Stimulated activated CD8-positive, alpha-beta memory T cell treated with anti-CD3 and anti-CD28 coated beads, Interleukin-4, amount 100 ng/mL, for 1 hour (primary cell): ENCODE data around the gene MRPL55.

ENCODE experiments used
- DNase-seq, 2 donors: peaks; one replicate each; pipeline ENCODE4 v3.0.0-alpha.2; 2020; ENCODE audit warnings: low read depth in 2 of 2, low spot score in 1 of 2

The MRPL55 gene

DNA sequence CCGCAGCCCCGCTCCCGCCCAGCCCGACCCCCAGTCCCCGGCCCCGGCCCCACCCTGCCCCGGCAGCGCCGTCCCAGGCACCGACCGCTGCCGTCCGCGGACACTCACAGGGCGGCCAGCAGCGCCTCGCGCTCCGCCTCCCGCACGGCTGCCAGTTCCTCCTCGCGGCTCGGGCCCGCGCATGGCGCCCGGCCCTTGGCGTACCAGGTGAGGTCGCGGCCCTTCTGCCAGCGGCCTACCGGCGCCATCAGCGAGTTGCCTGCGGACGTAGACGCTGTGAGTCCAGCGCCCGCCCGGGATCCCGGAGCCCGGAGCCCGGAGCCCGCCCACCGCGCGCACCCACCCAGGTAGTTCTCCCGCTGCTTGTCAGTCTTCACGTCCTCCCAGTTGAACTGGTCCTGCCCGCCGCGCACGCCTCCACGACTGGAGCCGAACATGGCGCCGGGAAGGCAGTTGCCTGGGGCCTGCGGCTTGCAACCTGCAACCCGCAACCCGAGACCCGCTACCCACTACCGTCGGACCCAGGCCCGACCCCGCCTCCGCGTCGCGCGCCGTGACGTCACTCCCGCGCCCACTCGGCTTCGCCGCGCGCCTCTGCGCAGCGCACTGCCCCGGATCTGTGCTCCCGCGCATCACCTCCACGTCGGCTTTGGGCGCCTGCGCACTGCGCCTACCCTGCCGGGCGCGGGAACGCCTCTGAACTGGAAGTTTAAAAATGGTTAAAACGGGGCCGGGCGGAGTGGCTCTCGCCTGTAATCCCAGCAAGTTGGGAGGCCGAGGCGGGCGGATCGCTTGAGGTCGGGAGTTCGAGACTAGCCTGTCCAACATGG, 6.1 kb downstream of the MRPL55 start, which contains the start of gene C1orf35:
C1orf35 (minus strand) TSS at position 535 of the 830 bp plus-strand sequence; CDS start at position 437, 98 bp downstream.
- peak; percentile 88 to 90 for DNase-seq

DNA sequence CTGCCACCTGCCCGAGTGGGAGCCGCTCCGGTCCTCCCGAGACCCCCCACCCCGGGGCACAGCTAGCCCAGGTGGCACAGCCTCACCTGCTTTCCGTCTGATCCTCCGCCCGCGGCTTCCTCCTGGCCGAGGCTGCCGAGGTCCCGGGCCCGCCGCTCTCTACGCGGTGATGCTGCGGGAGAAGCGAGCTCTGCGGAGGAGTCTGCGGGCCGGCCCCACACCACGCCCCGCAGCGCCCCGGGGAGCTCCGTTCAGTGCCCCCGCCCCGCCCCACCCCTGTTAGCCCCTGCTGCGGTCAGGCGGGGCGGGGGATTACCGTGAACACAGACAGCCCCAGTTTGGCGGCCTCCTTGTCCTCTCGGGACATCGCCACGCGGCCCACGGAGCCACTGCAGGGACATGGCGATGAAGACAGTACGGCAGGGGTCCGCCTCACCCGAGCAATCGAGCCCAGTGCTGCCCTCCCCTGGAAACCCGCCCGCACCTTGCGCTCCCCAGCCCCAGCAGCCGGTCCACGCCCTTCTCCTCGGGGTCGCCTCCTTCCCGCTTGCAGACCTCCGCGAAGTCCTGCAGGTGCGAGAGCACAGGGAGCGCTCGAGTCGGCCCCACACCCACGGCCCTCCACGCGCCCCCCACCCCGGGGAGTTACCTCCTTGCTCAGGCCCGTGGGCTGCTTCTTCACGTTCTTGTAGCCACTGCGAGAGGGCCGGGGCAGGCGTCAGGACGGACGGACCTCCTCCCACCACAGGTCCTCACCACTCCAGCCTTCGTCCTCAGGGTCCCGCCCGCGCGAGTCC, 6.9 kb downstream of the MRPL55 start:
- no peak for DNase-seq

DNA sequence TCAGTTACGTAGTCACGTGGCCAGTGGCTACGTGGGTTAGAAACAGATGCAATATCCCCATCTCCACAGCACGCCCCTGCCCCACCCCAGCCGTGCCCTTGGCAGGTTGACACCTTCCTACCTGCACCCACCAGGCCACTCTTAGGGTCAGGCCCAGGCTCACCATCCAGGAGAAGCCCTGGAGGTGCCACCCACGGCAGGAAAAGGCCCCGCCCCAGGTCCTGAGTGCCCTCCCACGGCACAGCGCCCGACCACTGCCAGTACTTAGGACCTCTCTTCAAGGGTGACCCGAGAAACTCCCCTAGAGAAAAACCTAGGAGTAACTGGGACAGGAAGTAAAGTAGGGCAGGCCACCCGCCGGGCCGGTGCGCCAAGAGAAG, 7.5 kb downstream of the MRPL55 start:
- DNase-seq, result no peak

DNA sequence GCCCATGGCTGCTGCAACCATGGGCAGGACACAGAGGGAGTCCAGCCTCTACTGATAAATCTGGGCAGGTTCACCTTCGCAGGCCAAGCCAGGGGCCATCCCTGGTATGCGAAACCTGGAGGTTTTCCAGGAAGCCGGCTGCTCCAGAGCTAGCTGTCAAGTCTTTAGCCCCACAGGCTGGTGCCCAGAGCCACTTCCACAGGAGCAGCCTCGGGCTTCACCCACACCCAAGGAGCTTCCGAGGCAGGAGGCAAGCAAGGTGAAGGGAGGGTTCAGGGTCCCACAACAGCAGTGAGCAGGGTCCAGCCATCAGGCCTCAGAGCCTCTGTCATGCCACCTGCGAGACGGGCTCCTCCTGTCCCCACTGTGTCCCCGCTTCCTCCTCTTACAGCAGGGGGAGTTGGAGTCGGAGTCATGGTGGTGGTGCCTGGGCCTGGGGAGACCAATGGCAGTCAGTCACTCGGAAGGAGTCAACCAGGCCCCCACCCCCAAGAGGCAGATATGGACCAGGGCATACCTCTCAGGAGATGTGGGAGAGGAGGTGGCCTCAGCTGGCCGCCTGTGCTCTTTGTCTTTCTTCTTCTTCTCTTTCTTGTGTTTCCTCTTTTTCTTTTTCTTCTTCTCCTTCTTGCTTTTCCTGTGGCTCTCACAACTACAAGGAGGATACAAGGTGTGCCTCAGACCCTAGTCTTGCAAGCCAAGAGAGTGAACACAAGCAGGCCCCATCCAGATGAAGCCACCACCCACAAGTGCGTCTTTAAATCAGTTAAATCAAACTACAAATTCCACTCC, 8.1 kb downstream of the MRPL55 start:
- no peak for DNase-seq

DNA sequence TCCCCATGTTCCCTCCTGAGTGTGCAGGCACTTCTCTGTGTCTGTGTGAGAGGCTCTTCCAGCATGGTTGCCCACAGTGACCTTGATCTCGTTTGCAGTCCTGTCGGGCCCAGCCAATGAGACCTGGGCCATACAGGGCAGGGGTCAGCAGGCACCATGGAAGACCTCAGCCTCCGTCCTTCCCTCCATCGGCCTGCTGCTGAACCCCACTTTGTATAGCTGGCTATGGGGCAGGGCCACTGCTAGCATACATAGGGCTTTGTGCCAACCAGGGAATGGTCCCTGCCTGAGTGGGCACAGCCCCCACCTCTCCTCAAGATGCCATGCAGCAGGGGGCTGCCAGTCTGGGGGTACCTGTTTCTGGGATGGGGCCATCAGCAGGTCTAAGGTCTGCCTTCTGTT, 9.8 kb downstream of the MRPL55 start:
- no peak for DNase-seq

DNA sequence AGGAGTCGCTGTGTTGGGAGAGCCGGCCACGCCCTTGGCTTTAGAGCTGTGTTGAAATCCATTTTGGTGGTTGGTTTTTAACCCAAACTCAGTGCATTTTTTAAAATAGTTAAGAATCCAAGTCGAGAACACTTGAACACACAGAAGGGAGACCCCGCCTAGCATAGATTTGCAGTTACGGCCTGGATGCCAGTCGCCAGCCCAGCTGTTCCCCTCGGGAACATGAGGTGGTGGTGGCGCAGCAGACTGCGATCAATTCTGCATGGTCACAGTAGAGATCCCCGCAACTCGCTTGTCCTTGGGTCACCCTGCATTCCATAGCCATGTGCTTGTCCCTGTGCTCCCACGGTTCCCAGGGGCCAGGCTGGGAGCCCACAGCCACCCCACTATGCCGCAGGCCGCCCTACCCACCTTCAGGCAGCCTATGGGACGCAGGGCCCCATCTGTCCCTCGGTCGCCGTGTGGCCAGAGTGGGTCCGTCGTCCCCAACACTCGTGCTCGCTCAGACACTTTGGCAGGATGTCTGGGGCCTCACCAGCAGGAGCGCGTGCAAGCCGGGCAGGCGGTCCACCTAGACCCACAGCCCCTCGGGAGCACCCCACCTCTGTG, 10.7 kb downstream of the MRPL55 start:
- DNase-seq, result no peak

DNA sequence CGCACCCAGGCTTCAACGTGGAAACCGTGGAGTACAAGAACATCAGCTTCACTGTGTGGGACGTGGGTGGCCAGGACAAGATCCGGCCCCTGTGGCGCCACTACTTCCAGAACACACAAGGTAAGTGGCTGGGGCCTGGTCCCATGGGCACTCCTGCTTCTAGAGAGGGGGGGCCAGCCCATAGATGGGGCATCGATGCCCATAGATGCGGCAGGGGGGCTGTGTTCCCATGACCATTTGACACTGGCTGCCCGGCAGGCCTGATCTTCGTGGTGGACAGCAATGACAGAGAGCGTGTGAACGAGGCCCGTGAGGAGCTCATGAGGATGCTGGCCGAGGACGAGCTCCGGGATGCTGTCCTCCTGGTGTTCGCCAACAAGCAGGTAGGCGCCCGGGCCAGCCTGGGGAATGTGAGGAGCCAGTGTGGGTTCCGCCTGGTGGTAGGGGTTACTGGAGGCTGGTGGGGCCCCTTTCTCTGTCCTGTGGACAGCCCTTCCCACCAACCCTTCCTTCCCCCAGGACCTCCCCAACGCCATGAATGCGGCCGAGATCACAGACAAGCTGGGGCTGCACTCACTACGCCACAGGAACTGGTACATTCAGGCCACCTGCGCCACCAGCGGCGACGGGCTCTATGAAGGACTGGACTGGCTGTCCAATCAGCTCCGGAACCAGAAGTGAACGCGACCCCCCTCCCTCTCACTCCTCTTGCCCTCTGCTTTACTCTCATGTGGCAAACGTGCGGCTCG, 11.6 kb downstream of the MRPL55 start:
- no peak for DNase-seq

DNA sequence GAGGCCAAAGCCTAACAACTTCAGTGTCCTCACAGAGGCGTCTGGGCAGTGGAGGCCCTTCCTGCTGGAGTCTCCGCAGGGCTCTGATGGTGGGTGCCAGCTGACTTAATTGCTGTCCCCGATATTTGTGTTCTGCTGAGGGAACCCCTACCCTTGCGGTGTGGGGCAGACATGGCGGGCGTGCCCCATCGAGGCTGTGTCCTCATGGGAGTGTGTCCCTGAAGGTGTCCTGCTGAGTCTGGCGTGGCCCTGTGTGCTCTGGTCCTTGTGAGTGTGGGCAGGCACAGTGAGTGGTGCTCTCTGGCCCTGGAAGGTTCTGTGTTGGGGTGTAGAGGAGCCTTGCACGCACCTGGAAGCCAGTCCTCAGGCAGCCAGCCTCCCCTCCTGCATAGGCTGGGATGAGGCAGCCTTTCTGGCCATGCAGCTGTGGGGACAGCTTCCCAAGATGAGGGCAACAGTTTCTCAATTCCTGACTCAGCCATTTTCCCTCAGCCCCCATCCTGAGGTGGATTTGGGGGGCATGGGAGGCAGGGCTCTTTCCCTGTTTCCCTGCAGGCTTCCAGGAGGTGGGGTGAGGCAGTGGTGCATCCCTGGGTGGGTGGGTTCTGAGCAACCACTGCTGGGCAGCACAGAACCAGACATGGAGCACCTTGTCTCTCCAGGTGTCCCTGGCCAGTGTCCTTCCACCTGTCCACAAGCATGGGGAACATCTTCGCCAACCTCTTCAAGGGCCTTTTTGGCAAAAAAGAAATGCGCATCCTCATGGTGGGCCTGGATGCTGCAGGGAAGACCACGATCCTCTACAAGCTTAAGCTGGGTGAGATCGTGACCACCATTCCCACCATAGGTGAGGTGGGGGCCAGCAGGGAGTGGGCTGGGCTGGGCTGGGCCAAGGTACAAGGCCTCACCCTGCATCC, 12.4 kb downstream of the MRPL55 start:
- no peak for DNase-seq

DNA sequence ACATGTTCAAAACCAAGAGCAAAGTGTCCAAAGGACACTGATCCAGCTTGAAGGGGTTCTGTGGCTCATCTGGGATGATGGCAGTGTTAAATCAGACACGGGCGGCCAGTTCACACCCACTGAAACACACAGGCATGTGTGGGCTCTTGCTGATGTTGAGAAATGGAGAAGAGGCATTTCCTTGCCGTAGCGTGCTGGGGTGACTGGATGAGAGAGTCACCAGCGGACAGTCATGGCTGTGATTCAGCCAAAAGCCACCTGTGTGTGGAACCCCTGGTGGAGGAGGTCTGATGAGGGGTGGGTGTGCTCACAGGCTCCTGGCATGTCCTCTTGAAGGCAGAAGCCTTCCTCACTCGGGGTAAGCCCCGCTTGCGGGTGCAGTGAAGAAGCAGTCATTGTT, 13.2 kb downstream of the MRPL55 start:
- no peak for DNase-seq

DNA sequence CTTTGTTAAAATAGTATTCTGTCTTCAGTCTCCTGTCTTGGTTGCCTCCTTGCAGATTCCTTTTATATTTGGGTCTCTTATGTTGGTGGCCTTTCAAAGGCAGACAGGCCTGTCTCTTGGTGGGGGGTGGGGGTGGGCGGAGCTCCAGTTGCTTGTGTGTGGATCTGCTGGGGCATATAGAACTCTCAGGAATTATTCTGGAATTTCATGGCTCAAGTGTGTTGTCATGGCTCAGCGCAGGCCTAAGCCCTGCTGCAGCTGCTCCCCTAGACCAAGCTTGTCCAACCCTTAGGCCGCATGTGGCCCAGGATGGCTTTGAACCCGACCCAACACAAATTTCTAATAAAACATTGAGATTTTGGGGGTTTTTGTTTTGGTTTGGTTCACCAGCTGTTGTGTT, 13.9 kb downstream of the MRPL55 start:
- DNase-seq, result no peak

DNA sequence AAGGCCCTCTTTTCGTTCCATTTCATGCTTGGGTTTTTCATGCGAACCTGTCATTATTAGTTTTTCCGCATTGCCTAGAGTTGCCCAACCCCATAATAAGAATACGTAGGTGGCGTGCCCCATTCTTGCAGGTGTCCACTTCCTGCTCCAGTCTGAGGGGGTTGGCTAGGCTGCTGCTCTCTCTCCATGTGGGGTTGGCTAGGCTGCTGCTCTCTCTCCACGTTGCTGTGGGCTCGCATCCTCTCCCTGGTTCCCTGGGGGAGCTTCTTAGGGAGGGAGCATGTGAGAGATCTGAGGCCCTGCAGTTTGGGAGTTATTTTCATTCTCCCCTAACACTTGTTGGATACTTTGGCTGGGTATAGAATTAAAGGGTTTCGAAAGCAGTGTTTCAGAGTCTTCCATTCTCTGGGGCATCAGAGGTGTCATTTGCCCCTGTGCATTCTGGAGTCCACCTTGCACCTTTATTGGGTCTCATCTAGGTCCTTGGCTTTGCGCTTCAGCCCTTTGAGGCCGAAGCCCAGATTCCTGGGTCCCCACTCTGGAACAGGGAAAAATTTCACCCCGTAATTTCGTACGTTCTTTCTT, 14.6 kb downstream of the MRPL55 start:
- no peak for DNase-seq

DNA sequence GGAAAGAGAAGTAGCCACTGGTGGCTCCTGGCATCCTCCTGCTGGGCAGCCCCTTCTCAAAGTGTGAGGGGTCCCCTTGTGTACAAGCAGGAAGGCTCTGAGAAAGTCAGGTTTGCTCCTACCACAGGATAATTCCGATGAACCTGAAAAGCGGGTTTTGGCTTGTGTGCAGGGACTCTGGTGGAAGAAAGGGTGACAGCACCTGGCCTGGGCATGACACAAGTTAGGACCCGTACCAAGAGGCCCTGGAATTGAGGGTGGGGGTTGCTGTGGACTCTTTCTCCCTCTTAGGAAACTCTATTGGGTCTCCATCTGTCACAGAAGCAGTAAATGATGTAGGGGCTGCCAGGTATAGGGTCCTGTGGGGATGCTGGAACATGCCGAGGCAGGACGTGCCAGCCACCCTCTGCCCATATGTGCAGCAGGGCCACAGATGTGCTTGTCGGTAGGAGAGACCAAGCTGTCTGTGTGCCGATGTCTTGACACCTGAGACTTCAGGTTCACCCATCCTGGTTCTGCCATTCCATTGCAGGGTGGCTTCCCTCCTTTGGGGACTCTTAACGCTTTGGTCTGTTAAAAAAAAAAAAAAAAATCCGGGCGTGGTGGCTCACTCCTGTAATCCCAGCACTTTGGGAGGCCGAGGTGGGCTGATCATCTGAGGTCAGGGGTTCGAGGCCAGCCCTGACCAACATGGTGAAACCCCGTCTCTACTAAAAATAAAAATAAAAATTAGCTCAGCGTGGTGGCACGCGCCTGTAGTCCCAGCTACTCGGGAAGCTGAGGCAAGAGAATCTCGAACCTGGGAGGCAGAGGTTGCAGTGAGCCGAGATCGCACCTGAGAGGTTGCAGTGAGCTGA, 15.8 kb downstream of the MRPL55 start:
- DNase-seq, result no peak

DNA sequence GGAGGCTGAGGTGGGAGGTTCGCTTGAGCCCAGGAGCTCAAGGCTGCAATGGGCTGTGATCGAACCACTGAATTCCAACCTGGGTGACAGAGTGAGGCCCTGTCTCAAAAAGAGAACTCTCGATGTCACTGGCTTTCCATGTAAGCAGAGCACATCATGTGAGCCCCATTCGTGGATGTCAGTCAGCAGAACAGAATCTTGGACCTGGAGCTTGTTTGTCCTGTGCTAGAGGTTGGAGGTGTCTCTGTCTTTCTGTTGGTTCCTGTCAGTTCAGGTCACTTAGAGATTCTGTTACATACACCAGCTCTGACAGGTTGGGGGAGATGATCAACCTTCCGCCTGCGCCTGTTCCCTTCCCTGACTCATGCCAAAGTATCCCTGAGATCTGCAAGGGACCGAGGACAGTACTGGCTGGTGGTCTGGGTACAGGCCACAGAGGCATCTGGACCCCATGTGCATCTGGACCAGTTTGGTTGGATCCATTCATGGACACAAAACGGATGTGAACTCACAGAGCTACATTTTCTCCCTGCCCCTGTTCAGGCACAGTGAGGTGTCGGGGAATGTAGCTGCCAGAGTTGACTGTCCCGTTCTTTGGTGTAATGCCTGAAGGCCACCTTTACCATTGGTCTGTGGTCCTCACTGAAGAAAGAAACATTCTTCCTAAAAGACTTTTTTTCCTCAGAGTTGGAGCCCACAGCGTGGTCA, 16.6 kb downstream of the MRPL55 start:
- no peak for DNase-seq

DNA sequence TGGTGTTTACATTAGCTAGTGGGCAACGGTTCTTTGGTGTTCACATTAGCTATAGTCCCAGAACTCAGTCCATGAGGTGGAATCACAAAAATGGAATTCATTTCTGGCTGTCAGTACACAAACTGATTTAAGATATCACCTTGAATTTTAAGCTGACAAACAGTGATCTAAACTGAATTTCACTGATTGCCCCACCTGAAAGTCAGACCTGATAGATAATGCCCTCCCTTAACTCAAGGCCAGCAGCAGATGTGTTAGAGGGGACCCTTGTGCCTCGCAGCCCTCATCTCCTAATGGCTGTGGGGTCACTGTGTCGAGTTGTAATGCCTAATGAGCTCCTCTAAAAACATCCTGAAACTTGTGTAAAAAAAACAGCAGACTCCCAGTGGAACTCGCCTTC, 18.0 kb downstream of the MRPL55 start:
- no peak for DNase-seq

DNA sequence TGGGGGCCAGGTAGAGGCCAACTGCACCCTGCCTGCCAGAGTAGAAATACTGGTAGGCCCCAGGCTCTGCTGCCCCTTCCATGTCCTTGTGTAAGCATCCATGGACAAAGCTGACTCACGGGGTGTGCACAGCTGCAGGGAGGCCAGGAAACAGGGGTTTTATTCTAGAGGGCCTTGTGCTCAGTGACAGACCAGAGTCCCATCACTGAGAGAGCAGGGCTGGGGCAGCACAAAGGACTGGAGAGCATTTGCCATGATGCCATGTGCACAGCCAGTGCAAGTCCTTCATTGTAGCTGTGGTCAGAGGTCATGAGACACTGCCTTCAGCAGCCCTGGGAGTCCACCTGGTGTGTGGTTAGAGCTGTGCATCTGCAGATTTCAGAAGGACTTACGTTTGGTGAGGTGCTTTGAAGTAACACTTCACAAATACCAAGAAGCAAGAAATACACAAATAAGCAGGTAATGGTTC, 18.5 kb downstream of the MRPL55 start:
- no peak for DNase-seq

DNA sequence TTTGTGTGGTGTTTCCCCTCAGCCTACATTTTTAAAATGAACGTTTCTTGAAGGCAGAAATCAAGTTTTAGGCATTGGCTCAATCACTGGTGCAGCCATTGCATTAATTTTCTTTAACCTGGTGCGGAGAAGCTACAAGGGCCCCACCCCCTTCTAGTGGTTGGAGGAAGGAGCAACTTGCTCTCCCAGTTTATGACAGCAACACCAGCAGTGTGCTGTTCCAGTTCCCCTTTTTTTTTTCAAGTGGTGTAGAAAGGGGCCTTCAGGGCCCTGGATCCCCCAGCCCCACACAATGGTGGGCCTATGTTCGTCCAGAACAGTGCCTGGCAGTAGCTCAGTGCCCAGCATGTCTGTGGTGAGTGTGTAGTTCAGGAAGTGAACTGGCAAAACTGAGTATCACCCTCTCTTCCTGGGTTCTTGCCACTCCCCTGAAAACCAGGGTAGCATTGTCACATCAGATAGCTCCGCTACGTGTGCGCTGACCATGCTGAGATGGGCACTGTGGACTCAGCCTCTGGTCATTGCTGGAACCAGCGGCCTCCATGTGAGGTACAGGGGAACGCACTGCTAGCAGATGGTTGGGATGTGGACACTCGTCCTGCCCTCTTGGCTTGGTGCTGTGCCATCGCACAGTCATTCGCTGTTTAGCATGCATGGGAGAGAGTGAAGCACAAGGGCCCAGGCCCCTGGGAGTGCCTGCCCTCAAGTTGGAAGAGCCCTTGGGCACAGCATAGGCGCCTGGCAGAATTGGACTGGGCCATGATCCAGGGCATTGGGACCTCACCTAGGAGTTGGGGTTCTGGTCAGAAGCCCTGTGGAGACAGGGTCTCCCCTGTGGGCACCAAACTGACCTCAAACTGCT, 19.3 kb downstream of the MRPL55 start:
- no peak for DNase-seq
